Left ventricle myocardium inferior (tissue), 1 donor: ENCODE measurements around the gene FRAS1. TPM values are rescaled to one million over a fixed set of nuclear protein-coding genes. Genes with fewer than 3 reads are reported as not detected.
"Not testable (repeated sequence)": the region's sequence is repeated elsewhere in the genome, so short reads cannot be mapped to it uniquely, and the experiment has no call there.

Experiments used
- DNase-seq: peaks from one replicate; pipeline ENCODE4 v3.0.0-alpha.2; 2020
- H3K27ac ChIP-seq: fragments of 200-600 bp; replicated peaks from 2 replicates; pipeline ENCODE4 v1.8.0; 2021
- H3K27me3 ChIP-seq: fragments of 200-600 bp; 2 replicates; pipeline ENCODE4 v1.8.0; 2021; ENCODE audit warnings: low read depth
- H3K36me3 ChIP-seq: fragments of 200-600 bp; 2 replicates; pipeline ENCODE4 v1.8.0; 2021
- H3K4me1 ChIP-seq: fragments of 200-600 bp; 2 replicates; pipeline ENCODE4 v1.8.0; 2021
- H3K4me3 ChIP-seq: fragments of 200-600 bp; 2 replicates; pipeline ENCODE4 v1.8.0; 2021; ENCODE audit warnings: mild to moderate bottlenecking, moderate library complexity
- H3K9me3 ChIP-seq: fragments of 200-600 bp; replicated peaks from 2 replicates; pipeline ENCODE4 v1.8.0; 2021
- intact Hi-C: fragments of 100-400 bp; cut with micrococcal nuclease; formaldehyde crosslinking; loops from one replicate; pipeline ENCODE4 v1.11.0; 2022
- total RNA-seq: library from RNA; stranded (reverse); fragmentation: NEBNext Ultra II Directional; extraction: Animal tissue kit (Norgen Biotek cat#: 25700); gene quantifications from one replicate; pipeline ENCODE4 v1.2.1, GENCODE V29; 2021
- TF ChIP-seq, protein P1 (sequence below): fragments of 200-600 bp; IDR thresholded peaks from 2 replicates; pipeline ENCODE4 v1.8.0; 2021; ENCODE audit warnings: antibody characterized with exemption, mild to moderate bottlenecking, borderline replicate concordance
- donor health status: DM: no; HTN: yes; CAD: no; lungs with severe emphysema.

FRAS1 gene
- total RNA-seq, 1 donor from 2014 or later, result 1.4 TPM

DNA sequence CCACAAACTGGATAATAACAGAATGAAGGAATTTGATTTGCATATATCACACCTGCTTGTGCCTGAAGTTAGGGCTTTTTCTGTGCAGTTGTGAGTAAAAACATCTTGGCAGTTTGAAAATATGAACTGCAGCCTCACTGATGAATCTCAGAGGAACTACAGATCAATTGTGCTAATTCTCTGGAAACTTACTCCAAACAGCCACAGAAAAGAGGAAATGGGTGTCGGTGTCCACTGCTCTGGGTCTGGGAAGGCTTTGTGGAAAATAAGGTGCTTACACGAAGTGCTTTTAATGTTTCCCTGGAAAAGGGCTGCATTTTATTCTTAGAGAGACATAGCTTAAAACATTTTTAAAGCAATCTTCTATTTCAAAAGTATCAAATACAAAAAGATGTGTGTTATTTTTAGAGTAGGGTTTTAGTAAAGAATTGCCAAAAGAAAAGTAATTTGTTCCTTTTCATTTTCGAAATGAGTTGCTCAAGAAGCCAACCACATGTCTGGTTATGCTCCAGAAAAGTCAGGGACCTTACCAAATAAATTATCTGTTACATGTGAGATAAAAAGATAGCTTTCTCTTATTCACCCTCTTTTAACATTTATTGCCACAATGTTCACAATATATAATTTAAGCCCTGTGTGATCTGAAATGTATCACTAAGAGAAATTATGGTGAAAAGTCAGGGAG lies 240.1 kb downstream of the FRAS1 start:
- intact Hi-C loops, result no loop called here
- H3K4me3 ChIP-seq, result no peak overlapping the region
- no peak for DNase-seq
- H3K9me3 ChIP-seq, result no peaks in the 10 kb centered on the region
- H3K27ac ChIP-seq, result no peak overlapping the region
- H3K36me3 ChIP-seq, result no peaks in the 10 kb centered on the region
- TF ChIP-seq, protein P1, sequence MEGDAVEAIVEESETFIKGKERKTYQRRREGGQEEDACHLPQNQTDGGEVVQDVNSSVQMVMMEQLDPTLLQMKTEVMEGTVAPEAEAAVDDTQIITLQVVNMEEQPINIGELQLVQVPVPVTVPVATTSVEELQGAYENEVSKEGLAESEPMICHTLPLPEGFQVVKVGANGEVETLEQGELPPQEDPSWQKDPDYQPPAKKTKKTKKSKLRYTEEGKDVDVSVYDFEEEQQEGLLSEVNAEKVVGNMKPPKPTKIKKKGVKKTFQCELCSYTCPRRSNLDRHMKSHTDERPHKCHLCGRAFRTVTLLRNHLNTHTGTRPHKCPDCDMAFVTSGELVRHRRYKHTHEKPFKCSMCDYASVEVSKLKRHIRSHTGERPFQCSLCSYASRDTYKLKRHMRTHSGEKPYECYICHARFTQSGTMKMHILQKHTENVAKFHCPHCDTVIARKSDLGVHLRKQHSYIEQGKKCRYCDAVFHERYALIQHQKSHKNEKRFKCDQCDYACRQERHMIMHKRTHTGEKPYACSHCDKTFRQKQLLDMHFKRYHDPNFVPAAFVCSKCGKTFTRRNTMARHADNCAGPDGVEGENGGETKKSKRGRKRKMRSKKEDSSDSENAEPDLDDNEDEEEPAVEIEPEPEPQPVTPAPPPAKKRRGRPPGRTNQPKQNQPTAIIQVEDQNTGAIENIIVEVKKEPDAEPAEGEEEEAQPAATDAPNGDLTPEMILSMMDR, result no peak
- H3K27me3 ChIP-seq, result no peaks in the 10 kb centered on the region
- peaks cover 13% of the 10 kb centered on the region for H3K4me1 ChIP-seq

DNA sequence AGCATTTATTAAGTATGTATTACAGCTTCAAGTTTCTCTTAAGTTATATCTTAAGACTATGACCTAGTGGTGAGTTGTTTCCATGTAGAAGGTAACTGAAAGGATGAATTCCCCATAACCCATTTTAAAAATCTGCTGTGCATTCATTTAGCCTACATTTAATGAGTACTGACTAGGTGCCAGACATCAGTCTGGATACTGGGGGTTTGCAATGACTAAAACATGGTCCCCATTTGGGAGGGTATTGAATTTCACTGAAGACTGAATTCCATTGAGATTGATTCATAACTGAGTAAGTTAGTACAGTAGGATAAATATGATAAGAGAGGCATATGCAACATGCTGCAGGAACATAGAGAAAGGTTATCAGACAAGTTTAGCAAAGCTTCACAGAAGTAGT lies 241.5 kb downstream of the FRAS1 start:
- Histone ChIP-seq H3K4me1 (peaks cover 8% of the 10 kb centered on the region), H3K36me3 (no peaks in the 10 kb centered on the region), H3K27ac (no peak overlapping the region), H3K4me3 (no peak overlapping the region), H3K9me3 (no peaks in the 10 kb centered on the region), H3K27me3 (no peaks in the 10 kb centered on the region)
- TF ChIP-seq, protein P1, result no peak
- intact Hi-C loops, result no loop called here
- no peak for DNase-seq

DNA sequence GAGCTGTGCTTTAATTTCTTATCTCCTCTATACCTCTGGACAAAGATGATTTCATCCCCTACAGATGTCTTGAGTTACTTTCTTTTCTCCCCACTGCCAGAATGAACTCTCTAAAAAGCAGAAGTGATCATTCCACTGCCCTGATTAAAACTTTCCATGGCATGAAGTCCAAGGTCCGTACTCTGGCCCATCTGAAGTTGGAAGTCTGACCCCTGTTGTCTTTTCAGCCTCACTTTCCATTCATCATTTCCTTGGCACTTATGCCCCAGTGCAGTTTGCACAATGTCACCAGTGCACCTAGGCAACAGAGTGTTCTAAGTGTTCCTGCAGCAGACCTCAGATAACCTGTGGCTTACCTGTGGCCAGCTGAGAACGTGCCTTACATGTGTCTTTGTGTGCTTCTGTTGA lies 242.4 kb downstream of the FRAS1 start:
- Histone ChIP-seq H3K4me3 (no peak overlapping the region), H3K9me3 (no peaks in the 10 kb centered on the region), H3K4me1 (no peaks in the 10 kb centered on the region), H3K36me3 (no peaks in the 10 kb centered on the region), H3K27ac (no peak overlapping the region), H3K27me3 (no peaks in the 10 kb centered on the region)
- TF ChIP-seq, protein P1, result no peak
- no peak for DNase-seq
- intact Hi-C loops, result no loop called here

DNA sequence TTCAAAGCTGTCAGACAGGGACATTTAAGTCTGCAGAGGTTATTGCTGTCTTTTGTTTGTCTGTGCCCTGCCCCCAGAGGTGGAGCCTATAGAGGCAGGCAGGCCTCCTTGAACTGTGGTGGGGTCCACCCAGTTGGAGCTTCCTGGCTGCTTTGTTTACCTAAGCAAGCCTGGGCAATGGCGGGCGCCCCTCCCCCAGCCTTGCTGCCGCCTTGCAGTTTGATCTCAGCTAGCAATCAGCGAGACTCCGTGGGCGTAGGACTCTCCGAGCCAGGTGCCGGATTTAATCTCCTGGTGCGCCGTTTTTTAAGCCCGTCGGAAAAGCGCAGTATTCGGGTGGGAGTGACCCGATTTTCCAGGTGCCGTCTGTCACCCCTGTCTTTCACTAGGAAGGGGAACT lies 250.1 kb downstream of the FRAS1 start:
- H3K27ac ChIP-seq, intact Hi-C loops, H3K4me3 ChIP-seq, H3K36me3 ChIP-seq, DNase-seq, H3K9me3 ChIP-seq, H3K27me3 ChIP-seq, H3K4me1 ChIP-seq: not testable (repeated sequence)

DNA sequence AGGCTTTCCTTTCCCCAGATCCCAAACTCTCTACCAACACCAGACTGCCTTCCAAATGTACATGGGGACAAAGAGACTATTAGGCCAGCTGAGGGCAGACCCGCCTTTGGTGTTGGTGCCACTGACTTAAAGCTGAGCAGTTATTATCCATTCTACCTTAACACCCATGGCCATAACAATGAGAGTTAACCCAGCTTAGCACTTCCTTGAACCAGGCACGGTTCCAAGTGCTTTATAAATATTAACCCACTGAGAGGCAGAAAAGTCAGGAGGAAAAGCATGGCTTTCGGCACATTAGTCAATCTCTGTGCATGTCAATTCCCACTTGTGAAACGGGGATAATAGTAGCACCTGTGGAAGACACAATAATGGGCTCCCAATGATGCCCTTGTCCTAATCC lies 251.4 kb downstream of the FRAS1 start:
- no peak overlapping the region for H3K27ac ChIP-seq
- H3K4me3 ChIP-seq, result no peak overlapping the region
- H3K27me3 ChIP-seq, result no peaks in the 10 kb centered on the region
- H3K4me1 ChIP-seq, result no peaks in the 10 kb centered on the region
- intact Hi-C loops, result no loop called here
- no peaks in the 10 kb centered on the region for H3K9me3 ChIP-seq
- TF ChIP-seq, protein P1, result no peak
- H3K36me3 ChIP-seq, result no peaks in the 10 kb centered on the region
- no peak for DNase-seq

DNA sequence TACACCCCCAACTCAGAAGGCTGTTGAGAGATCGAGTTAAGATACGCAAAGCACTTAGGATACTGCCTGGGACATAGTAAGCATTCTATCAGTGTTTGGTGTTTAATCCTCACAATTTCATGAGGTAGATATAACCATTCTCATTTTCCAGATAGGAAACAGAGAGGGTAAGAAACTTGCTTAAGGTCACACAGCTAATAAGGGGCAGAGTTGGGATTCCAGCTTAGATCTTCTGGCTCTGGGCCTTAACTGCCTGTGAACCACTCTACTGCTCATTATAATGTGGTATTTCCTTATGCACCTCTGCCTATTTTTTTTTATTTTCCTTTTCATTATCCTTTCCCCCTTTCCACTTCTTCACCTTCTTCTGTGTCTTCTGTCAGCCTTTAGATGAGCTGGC lies 252.2 kb downstream of the FRAS1 start:
- TF ChIP-seq, protein P1, result no peak
- Histone ChIP-seq H3K9me3 (no peaks in the 10 kb centered on the region), H3K27me3 (no peaks in the 10 kb centered on the region), H3K4me1 (no peaks in the 10 kb centered on the region), H3K36me3 (no peaks in the 10 kb centered on the region), H3K27ac (no peak overlapping the region), H3K4me3 (no peak overlapping the region)
- no peak for DNase-seq
- intact Hi-C loops, result no loop called here
